ENCODE measurements around the gene MAP3K6.

DNA sequence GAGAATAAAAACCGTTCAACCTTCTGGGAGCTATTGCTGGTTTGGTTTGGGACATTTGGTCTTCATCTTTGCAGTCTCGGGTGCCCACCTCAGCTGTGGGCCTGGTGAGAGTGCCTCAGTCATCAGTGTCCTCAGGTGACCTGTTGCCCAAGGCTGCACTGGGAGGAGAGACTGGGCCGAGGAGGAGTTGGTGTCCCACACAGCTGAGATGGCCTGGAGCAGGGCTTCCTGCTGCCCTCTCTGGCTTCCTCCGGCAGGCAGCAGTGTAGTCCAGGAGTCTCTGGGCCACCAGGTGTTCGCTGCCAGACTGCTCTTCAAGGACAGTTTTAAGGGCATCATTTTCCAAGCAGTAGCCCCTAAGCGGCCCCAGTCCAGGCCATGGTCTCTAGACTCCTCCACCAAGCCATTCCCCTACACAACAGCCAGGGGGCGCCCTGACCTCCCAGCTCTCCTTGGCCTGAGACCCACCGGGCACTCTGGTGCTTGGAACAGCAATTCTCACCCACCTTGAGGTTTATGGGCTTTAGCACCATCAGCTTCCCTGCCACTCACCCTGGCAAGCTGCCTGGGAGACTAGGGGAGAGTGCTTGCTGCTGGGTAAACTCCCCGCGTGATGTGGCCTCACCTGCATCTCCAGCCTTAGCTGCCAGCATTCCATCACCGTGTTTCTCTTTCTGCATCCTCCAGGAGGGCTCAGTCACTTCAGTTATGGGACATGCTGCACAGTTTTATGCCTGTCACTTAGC, 34.1 kb downstream of the MAP3K6 start:
- TF ChIP-seq CTCF (conservative IDR thresholded peaks at IDR 0.05; ENCODE audit: low read depth, low read length) (peak; percentile 86), EZH2phosphoT487 (IDR thresholded peaks at IDR 0.05; ENCODE audit: borderline replicate concordance, low read length) (no peak), EZH2 (IDR thresholded peaks at IDR 0.05; ENCODE audit: low read length, unreplicated experiment) (no peak)

Data from PC-3 (cell line).